ENCODE data around the gene PCSK6. TPM values are rescaled to one million over a fixed set of nuclear protein-coding genes. Genes with fewer than 3 reads are reported as not detected.
"Not testable (repeated sequence)": the region's sequence is repeated elsewhere in the genome, so short reads cannot be mapped to it uniquely, and the experiment has no call there.

PCSK6 gene
- total and polyA plus RNA-seq, 7 donors, result 2.9 to 10.3 (median 6.4) TPM

DNA sequence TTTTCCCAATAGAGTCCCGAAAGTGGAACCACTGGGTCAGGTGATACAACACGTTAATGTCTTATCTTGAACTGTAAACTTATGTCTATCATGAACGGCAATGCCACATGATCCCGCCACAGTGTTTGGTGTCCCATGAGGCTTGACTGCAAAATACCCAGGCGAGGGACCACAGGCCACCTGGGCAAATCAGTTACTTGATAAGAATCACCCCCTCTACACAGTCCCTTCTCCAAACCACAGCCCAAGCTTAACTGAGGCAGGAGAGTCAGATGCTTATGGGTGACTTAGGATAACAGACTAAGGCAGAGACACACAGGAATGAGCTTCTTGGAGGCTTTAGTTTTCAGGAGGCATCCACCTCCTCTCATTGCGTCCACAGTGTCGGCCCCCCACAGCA, 151.5 kb downstream of the PCSK6 start:
- H3K36me3 ChIP-seq, result no peaks in the 10 kb centered on the region
- H3K4me1 ChIP-seq, result no peaks in the 10 kb centered on the region
- no peaks in the 10 kb centered on the region for H3K27me3 ChIP-seq
- 58 to 83% methylated on average over 7 of the region's 7 CpGs for WGBS, 2 donors
- intact Hi-C loops (cut with DNase I), result no loop called here
- no peaks in the 10 kb centered on the region for H3K9me3 ChIP-seq
- no peak for DNase-seq
- no peak overlapping the region for H3K4me3 ChIP-seq
- no peak overlapping the region for H3K27ac ChIP-seq
- TF ChIP-seq POLR2A (IDR thresholded peaks at IDR 0.05) (no peak), EP300 (IDR thresholded peaks at IDR 0.05) (no peak), POLR2AphosphoS5 (IDR thresholded peaks at IDR 0.05) (no peak), CTCF (IDR thresholded peaks at IDR 0.05) (no peak)

GRCh38 chr15:101333907-101334789, 155.4 kb downstream of the PCSK6 start:
- H3K4me3 ChIP-seq; H3K4me1 ChIP-seq; H3K27ac ChIP-seq; H3K36me3 ChIP-seq; intact Hi-C loops (cut with DNase I); DNase-seq; H3K9me3 ChIP-seq; H3K27me3 ChIP-seq: not testable (repeated sequence)
- 57 to 88% methylated on average over 12 of the region's 16 CpGs for WGBS, 2 donors

GRCh38 chr15:101332061-101332467, 157.4 kb downstream of the PCSK6 start:
- Histone ChIP-seq H3K27me3 (no peaks in the 10 kb centered on the region), H3K36me3 (no peaks in the 10 kb centered on the region), H3K4me3 (no peak overlapping the region), H3K4me1 (no peaks in the 10 kb centered on the region), H3K27ac (no peak overlapping the region), H3K9me3 (no peaks in the 10 kb centered on the region)
- intact Hi-C loops (cut with DNase I), result no loop called here
- 92 to 94% methylated on average over 7 of the region's 7 CpGs for WGBS, 2 donors
- DNase-seq, result no peak
- TF ChIP-seq POLR2AphosphoS5 (IDR thresholded peaks at IDR 0.05) (no peak), CTCF (IDR thresholded peaks at IDR 0.05) (no peak), EP300 (IDR thresholded peaks at IDR 0.05) (no peak), POLR2A (IDR thresholded peaks at IDR 0.05) (no peak)

DNA sequence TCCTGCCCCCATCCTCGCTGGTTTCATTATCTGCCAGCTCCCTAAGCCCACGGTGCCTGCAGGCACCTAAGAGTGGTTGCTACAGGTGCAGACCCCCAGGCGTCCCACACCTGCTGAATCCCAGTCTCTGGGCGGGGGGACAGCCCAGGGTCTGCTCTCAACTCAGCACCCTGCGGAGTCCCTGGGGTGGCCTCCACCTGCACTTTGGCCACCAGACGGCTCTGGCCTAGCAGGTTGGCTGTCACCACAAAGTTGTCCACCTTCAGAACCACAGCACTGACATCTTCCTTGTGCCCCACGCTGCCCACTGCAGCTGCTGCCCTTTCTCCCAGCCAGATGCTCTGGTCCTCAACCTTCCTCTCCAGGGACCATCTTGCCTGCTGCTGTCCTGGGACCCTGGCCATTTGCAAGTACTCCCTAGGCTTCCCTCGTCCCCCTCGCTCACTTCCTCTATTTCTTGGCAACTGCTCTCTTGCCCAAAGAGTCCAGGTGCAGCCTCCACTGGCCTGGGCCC, 159.6 kb downstream of the PCSK6 start:
- H3K9me3 ChIP-seq, result no peaks in the 10 kb centered on the region
- 81 to 94% methylated on average over 9 of the region's 9 CpGs for WGBS, 2 donors

More for the DNA sequence above, 159.6 kb downstream of the PCSK6 start:
- TF ChIP-seq POLR2A (IDR thresholded peaks at IDR 0.05) (no peak), CTCF (IDR thresholded peaks at IDR 0.05) (no peak), EP300 (IDR thresholded peaks at IDR 0.05) (no peak), POLR2AphosphoS5 (IDR thresholded peaks at IDR 0.05) (no peak)
- no peaks in the 10 kb centered on the region for H3K4me1 ChIP-seq
- H3K27me3 ChIP-seq, result no peaks in the 10 kb centered on the region
- H3K27ac ChIP-seq, result no peak overlapping the region
- no peak for DNase-seq
- intact Hi-C loops (cut with DNase I), result no loop called here
- H3K36me3 ChIP-seq, result no peaks in the 10 kb centered on the region
- H3K4me3 ChIP-seq, result no peak overlapping the region

Data from sigmoid colon (tissue), 7 donors.